ENCODE results near the gene MTF1.

GRCh38 chr1:37776946-37777516 is 82.4 kb downstream of the MTF1 start:
- TF ChIP-seq POLR2A (IDR thresholded peaks at IDR 0.05; ENCODE audit: low read depth, low read length) (no peak), POLR2AphosphoS5 (IDR thresholded peaks at IDR 0.05; ENCODE audit: low read depth, low read length) (no peak), SPI1 (IDR thresholded peaks at IDR 0.05; ENCODE audit: low read depth, low read length) (no peak), TAF1 (IDR thresholded peaks at IDR 0.05; ENCODE audit: low read depth, low read length) (no peak)

Measured in GM12891 (cell line).